ENCODE results near the gene GTSE1. TPM values are rescaled to one million over a fixed set of nuclear protein-coding genes. Genes with fewer than 3 reads are reported as not detected.

GTSE1 gene
- total RNA-seq, 1 donor from 2014 or later: 29.7 TPM

GRCh38 chr22:46250783-46251125, 45.9 kb upstream of the GTSE1 start:
- H3K4me2 ChIP-seq: peak overlapping the region; percentile 81
- peaks cover 15% of the 10 kb centered on the region for H3K27me3 ChIP-seq
- DNase-seq (ENCODE audit: low spot score): no peak
- Mint-ChIP-seq H3K4me1 (peaks cover 24% of the 10 kb centered on the region), H3K27me3 (ENCODE audit: insufficient read depth, low read depth) (peaks cover 2% of the 10 kb centered on the region), H3K27ac (no peak overlapping the region), H3K4me3 (peak overlapping the region; percentile 83), H3K36me3 (peaks cover 2% of the 10 kb centered on the region), H3K9me3 (peaks cover 14% of the 10 kb centered on the region)
- no peak overlapping the region for H3K27ac ChIP-seq
- H3F3A ChIP-seq (ENCODE audit: low read depth): no peaks in the 10 kb centered on the region
- no peaks in the 10 kb centered on the region for H3K36me3 ChIP-seq
- H3K9ac ChIP-seq: no peak overlapping the region
- H3K79me2 ChIP-seq (ENCODE audit: low read depth): no peaks in the 10 kb centered on the region
- no peak overlapping the region for H2AFZ ChIP-seq (replicated peaks)
- peak overlapping the region; percentile 76 for H3K4me3 ChIP-seq
- TF ChIP-seq EZH2phosphoT487 (IDR thresholded peaks at IDR 0.05): no peak
- TF ChIP-seq EZH2 (IDR thresholded peaks at IDR 0.05): no peak
- no peak for TF ChIP-seq CTCF (IDR thresholded peaks at IDR 0.05)
- H4K20me1 ChIP-seq (ENCODE audit: low read depth): no peaks in the 10 kb centered on the region
- no peaks in the 10 kb centered on the region for H3K9me3 ChIP-seq (ENCODE audit: low read depth)
- H3K4me1 ChIP-seq: peaks cover 5% of the 10 kb centered on the region

GRCh38 chr22:46251266-46251665, 45.4 kb upstream of the GTSE1 start:
- Histone ChIP-seq H3K9ac (no peak overlapping the region), H4K20me1 (ENCODE audit: low read depth) (no peaks in the 10 kb centered on the region), H3K79me2 (ENCODE audit: low read depth) (no peaks in the 10 kb centered on the region), H3K27me3 (peaks cover 15% of the 10 kb centered on the region), H3K27ac (no peak overlapping the region), H3K9me3 (ENCODE audit: low read depth) (no peaks in the 10 kb centered on the region), H3F3A (ENCODE audit: low read depth) (no peaks in the 10 kb centered on the region), H2AFZ (replicated peaks) (no peak overlapping the region), H3K4me2 (peak overlapping the region; percentile 81), H3K36me3 (no peaks in the 10 kb centered on the region), H3K4me3 (peak overlapping the region; percentile 76), H3K4me1 (peaks cover 5% of the 10 kb centered on the region)
- no peak overlapping the region for H3K27ac Mint-ChIP-seq
- peaks cover 15% of the 10 kb centered on the region for H3K9me3 Mint-ChIP-seq
- peak overlapping the region; percentile 83 for H3K4me3 Mint-ChIP-seq
- peaks cover 2% of the 10 kb centered on the region for H3K36me3 Mint-ChIP-seq
- no peak for TF ChIP-seq EZH2 (IDR thresholded peaks at IDR 0.05)
- no peak for TF ChIP-seq CTCF (IDR thresholded peaks at IDR 0.05)
- no peak for TF ChIP-seq EZH2phosphoT487 (IDR thresholded peaks at IDR 0.05)
- peaks cover 21% of the 10 kb centered on the region for H3K4me1 Mint-ChIP-seq
- no peak for DNase-seq (ENCODE audit: low spot score)
- peaks cover 2% of the 10 kb centered on the region for H3K27me3 Mint-ChIP-seq (ENCODE audit: insufficient read depth, low read depth)

GRCh38 chr22:46251816-46252380, 44.8 kb upstream of the GTSE1 start:
- Histone ChIP-seq H3K9ac (no peak overlapping the region), H4K20me1 (ENCODE audit: low read depth) (no peaks in the 10 kb centered on the region), H3K4me1 (peaks cover 5% of the 10 kb centered on the region), H3K36me3 (no peaks in the 10 kb centered on the region), H3K79me2 (ENCODE audit: low read depth) (no peaks in the 10 kb centered on the region), H3K9me3 (ENCODE audit: low read depth) (no peaks in the 10 kb centered on the region), H3K4me2 (no peak overlapping the region), H3K4me3 (no peak overlapping the region), H3K27me3 (peaks cover 15% of the 10 kb centered on the region), H3F3A (ENCODE audit: low read depth) (no peaks in the 10 kb centered on the region), H3K27ac (no peak overlapping the region), H2AFZ (replicated peaks) (no peak overlapping the region)
- peaks cover 18% of the 10 kb centered on the region for H3K4me1 Mint-ChIP-seq
- H3K4me3 Mint-ChIP-seq: peak overlapping the region; percentile 83
- no peaks in the 10 kb centered on the region for H3K27me3 Mint-ChIP-seq (ENCODE audit: insufficient read depth, low read depth)
- H3K36me3 Mint-ChIP-seq: peaks cover 5% of the 10 kb centered on the region
- H3K27ac Mint-ChIP-seq: no peak overlapping the region
- TF ChIP-seq EZH2 (IDR thresholded peaks at IDR 0.05) (no peak), EZH2phosphoT487 (IDR thresholded peaks at IDR 0.05) (no peak), CTCF (IDR thresholded peaks at IDR 0.05) (no peak)
- no peak for DNase-seq (ENCODE audit: low spot score)
- H3K9me3 Mint-ChIP-seq: peaks cover 20% of the 10 kb centered on the region
